ENCODE data around the gene C20orf141.
"Not testable (repeated sequence)": the region's sequence is repeated elsewhere in the genome, so short reads cannot be mapped to it uniquely, and the experiment has no call there.

C20orf141 gene

GRCh38 chr20:2814587-2815051, at the start of gene C20orf141:
Gene C20orf141 (plus strand): TSS chr20:2814987. CDS start chr20:2815185, 198 bp downstream.
- peak; percentile 98 for DNase-seq (ENCODE audit: insufficient read length, low spot score)
- peak; percentile 92 for FAIRE-seq
- no peak for TF ChIP-seq POLR2A (IDR thresholded peaks at IDR 0.05; ENCODE audit: low read depth, low read length)

- TF ChIP-seq POLR2A (IDR thresholded peaks at IDR 0.05; ENCODE audit: low read depth, low read length): no peak
- no peak for DNase-seq (ENCODE audit: insufficient read length, low spot score)
- no peak for FAIRE-seq
These were observed 46.8 kb upstream of the C20orf141 start for GRCh38 chr20:2767768-2768631.

- FAIRE-seq (no peak), DNase-seq (ENCODE audit: insufficient read length, low spot score) (no peak)
- TF ChIP-seq POLR2A (IDR thresholded peaks at IDR 0.05; ENCODE audit: low read depth, low read length): no peak
These were observed 46.2 kb upstream of the C20orf141 start for GRCh38 chr20:2768632-2769015.

- not testable (repeated sequence) for FAIRE-seq; DNase-seq (ENCODE audit: insufficient read length, low spot score)
These were observed 44.7 kb upstream of the C20orf141 start for GRCh38 chr20:2770091-2770490.

GRCh38 chr20:2771631-2772080, 43.1 kb upstream of the C20orf141 start:
- TF ChIP-seq POLR2A (IDR thresholded peaks at IDR 0.05; ENCODE audit: low read depth, low read length): no peak
- FAIRE-seq (no peak), DNase-seq (ENCODE audit: insufficient read length, low spot score) (no peak)

- no peak for TF ChIP-seq POLR2A (IDR thresholded peaks at IDR 0.05; ENCODE audit: low read depth, low read length)
- no peak for DNase-seq (ENCODE audit: insufficient read length, low spot score)
- FAIRE-seq: no peak
These were observed 41.0 kb upstream of the C20orf141 start for GRCh38 chr20:2773812-2774211.

GRCh38 chr20:2775139-2775538, 39.6 kb upstream of the C20orf141 start:
- no peak for FAIRE-seq
- no peak for TF ChIP-seq POLR2A (IDR thresholded peaks at IDR 0.05; ENCODE audit: low read depth, low read length)
- no peak for DNase-seq (ENCODE audit: insufficient read length, low spot score)

- TF ChIP-seq POLR2A (IDR thresholded peaks at IDR 0.05; ENCODE audit: low read depth, low read length): no peak
- DNase-seq (ENCODE audit: insufficient read length, low spot score) (no peak), FAIRE-seq (no peak)
These were observed 36.0 kb upstream of the C20orf141 start for GRCh38 chr20:2778602-2779321.

- DNase-seq (ENCODE audit: insufficient read length, low spot score) (no peak), FAIRE-seq (no peak)
- TF ChIP-seq POLR2A (IDR thresholded peaks at IDR 0.05; ENCODE audit: low read depth, low read length): no peak
These were observed 33.8 kb upstream of the C20orf141 start for GRCh38 chr20:2780948-2781347.

GRCh38 chr20:2783908-2784566, 30.8 kb upstream of the C20orf141 start:
- DNase-seq (ENCODE audit: insufficient read length, low spot score) (no peak), FAIRE-seq (no peak)
- no peak for TF ChIP-seq POLR2A (IDR thresholded peaks at IDR 0.05; ENCODE audit: low read depth, low read length)

- DNase-seq (ENCODE audit: insufficient read length, low spot score) (no peak), FAIRE-seq (no peak)
- TF ChIP-seq POLR2A (IDR thresholded peaks at IDR 0.05; ENCODE audit: low read depth, low read length): no peak
These were observed 21.3 kb upstream of the C20orf141 start for GRCh38 chr20:2793471-2793870.

- DNase-seq (ENCODE audit: insufficient read length, low spot score) (no peak), FAIRE-seq (no peak)
- no peak for TF ChIP-seq POLR2A (IDR thresholded peaks at IDR 0.05; ENCODE audit: low read depth, low read length)
These were observed 20.5 kb upstream of the C20orf141 start for GRCh38 chr20:2794202-2794748.

GRCh38 chr20:2794866-2795447, 19.8 kb upstream of the C20orf141 start:
- DNase-seq (ENCODE audit: insufficient read length, low spot score) (no peak), FAIRE-seq (no peak)
- TF ChIP-seq POLR2A (IDR thresholded peaks at IDR 0.05; ENCODE audit: low read depth, low read length): no peak

Data from H54 (cell line).